ENCODE results near the gene FUZ.

Gene FUZ

DNA sequence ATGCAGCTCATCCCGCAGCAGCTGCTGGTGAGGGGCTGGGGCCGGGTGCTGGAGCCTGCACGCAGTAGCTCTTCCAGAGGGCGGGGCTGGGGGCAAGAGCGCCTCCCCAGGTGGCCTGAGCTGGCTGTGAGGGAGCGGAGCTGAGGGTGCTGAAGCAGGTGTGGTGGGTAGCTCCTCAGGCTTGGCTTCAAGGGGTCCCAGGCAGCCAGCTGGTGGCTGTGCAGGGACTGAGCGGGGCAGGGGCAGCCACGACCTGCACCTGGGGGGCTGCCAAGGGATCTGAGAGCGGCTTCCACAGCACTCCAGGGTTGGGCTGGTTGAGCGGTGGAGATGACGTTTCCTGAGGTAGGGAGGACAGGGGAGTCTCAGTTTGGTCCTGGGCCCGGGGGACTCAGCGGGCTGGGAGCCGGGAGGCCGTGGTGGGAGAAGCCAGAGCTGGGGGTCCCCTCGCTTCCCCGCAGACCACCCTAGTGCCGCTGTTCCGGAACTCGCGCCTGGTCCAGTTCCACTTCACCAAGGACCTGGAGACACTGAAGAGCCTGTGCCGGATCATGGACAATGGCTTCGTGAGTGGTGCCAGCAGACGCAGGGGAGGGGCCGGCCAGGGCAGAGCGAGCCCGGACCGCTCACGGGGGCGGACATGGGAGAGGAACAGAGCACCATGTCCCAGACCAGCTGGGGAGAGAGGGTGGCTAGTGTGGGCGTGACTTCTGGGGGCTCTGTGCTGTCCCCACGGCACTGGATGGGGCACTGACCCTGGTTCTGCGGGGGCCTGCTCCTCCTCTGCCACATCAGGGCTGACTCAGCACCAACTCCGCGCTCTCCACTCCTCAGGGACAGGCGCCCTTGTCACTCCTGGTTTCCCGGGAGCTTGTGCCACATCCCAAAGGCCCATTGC lies 45.2 kb upstream of the FUZ start (continued):
- TF ChIP-seq ZNF112 (tag by site-specific recombination; IDR thresholded peaks at IDR 0.05) (no peak), GLI4 (tag by site-specific recombination; IDR thresholded peaks at IDR 0.05) (no peak), HOXA7 (CRISPR knock-in tag; IDR thresholded peaks at IDR 0.05; ENCODE audit: borderline replicate concordance) (no peak), ZNF174 (tag by site-specific recombination; IDR thresholded peaks at IDR 0.05) (no peak), ZNF791 (tag by site-specific recombination; IDR thresholded peaks at IDR 0.05) (no peak), MZF1 (tag by site-specific recombination; IDR thresholded peaks at IDR 0.05; ENCODE audit: borderline replicate concordance) (no peak), ZNF561 (tag by site-specific recombination; IDR thresholded peaks at IDR 0.05; ENCODE audit: borderline replicate concordance) (no peak), KLF7 (tag by site-specific recombination; IDR thresholded peaks at IDR 0.05; ENCODE audit: borderline replicate concordance) (peak; percentile 50; the same call in 1 of the 2 replicates), ZNF521 (tag by site-specific recombination; IDR thresholded peaks at IDR 0.05) (no peak)
- TF ChIP-seq, protein P1, sequence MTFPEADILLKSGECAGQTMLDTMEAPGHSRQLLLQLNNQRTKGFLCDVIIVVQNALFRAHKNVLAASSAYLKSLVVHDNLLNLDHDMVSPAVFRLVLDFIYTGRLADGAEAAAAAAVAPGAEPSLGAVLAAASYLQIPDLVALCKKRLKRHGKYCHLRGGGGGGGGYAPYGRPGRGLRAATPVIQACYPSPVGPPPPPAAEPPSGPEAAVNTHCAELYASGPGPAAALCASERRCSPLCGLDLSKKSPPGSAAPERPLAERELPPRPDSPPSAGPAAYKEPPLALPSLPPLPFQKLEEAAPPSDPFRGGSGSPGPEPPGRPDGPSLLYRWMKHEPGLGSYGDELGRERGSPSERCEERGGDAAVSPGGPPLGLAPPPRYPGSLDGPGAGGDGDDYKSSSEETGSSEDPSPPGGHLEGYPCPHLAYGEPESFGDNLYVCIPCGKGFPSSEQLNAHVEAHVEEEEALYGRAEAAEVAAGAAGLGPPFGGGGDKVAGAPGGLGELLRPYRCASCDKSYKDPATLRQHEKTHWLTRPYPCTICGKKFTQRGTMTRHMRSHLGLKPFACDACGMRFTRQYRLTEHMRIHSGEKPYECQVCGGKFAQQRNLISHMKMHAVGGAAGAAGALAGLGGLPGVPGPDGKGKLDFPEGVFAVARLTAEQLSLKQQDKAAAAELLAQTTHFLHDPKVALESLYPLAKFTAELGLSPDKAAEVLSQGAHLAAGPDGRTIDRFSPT (tag by site-specific recombination; IDR thresholded peaks at IDR 0.05) = peak; percentile 62; the same call in 1 of the 2 replicates
- TF ChIP-seq, protein P2, sequence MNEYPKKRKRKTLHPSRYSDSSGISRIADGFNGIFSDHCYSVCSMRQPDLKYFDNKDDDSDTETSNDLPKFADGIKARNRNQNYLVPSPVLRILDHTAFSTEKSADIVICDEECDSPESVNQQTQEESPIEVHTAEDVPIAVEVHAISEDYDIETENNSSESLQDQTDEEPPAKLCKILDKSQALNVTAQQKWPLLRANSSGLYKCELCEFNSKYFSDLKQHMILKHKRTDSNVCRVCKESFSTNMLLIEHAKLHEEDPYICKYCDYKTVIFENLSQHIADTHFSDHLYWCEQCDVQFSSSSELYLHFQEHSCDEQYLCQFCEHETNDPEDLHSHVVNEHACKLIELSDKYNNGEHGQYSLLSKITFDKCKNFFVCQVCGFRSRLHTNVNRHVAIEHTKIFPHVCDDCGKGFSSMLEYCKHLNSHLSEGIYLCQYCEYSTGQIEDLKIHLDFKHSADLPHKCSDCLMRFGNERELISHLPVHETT (tag by site-specific recombination; IDR thresholded peaks at IDR 0.05) = no peak

DNA sequence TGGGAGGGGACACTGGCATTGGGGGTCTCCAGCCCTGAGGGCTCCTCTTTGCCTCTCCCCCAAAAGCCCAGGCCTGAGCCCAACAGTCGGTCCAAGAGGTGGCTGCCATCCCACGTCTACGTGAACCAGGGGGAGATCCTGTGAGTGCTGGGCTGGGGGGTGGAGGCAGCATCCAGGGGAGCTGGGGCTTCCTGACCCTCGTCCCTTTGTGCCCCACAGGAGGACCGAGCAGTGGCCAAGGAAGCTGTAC lies 44.7 kb upstream of the FUZ start:
- H3K27ac ChIP-seq (ENCODE audit: extremely low read depth, low read depth, low read length) = peak overlapping the region; percentile 53; the same call in 1 of the 2 replicates
- TF ChIP-seq ZXDB (tag by site-specific recombination; IDR thresholded peaks at IDR 0.05) (no peak), ZFP37 (tag by site-specific recombination; IDR thresholded peaks at IDR 0.05) (no peak), ZNF558 (tag by site-specific recombination; IDR thresholded peaks at IDR 0.05) (no peak), ZSCAN16 (tag by site-specific recombination; IDR thresholded peaks at IDR 0.05) (no peak), ZNF610 (tag by site-specific recombination; IDR thresholded peaks at IDR 0.05; ENCODE audit: borderline replicate concordance) (no peak)
- TF ChIP-seq, protein P3, sequence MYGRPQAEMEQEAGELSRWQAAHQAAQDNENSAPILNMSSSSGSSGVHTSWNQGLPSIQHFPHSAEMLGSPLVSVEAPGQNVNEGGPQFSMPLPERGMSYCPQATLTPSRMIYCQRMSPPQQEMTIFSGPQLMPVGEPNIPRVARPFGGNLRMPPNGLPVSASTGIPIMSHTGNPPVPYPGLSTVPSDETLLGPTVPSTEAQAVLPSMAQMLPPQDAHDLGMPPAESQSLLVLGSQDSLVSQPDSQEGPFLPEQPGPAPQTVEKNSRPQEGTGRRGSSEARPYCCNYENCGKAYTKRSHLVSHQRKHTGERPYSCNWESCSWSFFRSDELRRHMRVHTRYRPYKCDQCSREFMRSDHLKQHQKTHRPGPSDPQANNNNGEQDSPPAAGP (tag by site-specific recombination; IDR thresholded peaks at IDR 0.05) = no peak
- peaks cover 17% of the 10 kb centered on the region for H3K4me1 ChIP-seq (ENCODE audit: control insufficient read depth, insufficient read depth, low read length)
- POLR2A ChIA-PET = interaction anchor here (0.7 to 3.1 kb wide), 7 partner anchors 9 to 139 kb away, joined by 3 to 28 read pairs (median 3); partner anchors contain the start of genes AKT1S1, AP2A1, MED25 and PNKP
- no peak overlapping the region for H3K4me3 ChIP-seq (ENCODE audit: low read depth, low read length)
- H3K36me3 ChIP-seq (ENCODE audit: control insufficient read depth in 2 of 2, insufficient read depth in 1 of 2, low read length in 2 of 2) = peaks cover 15 to 82% of the 10 kb centered on the region in 2 experiments
- no peaks in the 10 kb centered on the region for H3K9me3 ChIP-seq (ENCODE audit: control insufficient read depth, insufficient read depth, low read depth, low read length)
- CTCF ChIA-PET = interaction anchor here (1.4 kb wide), 2 partner anchors 9 to 177 kb away, joined by 3 to 4 read pairs; no protein-coding TSS in a partner anchor

All from HEK293 (cell line).